ENCODE results near the gene ZEB2. TPM values are rescaled to one million over a fixed set of nuclear protein-coding genes. Genes with fewer than 3 reads are reported as not detected.

The ZEB2 gene
- total and polyA plus RNA-seq, 2 of the 8 experiments (the other 6 are each of a cell fraction or from before 2014, with no cell fraction given), result 0.38 TPM; not detected in 1

DNA sequence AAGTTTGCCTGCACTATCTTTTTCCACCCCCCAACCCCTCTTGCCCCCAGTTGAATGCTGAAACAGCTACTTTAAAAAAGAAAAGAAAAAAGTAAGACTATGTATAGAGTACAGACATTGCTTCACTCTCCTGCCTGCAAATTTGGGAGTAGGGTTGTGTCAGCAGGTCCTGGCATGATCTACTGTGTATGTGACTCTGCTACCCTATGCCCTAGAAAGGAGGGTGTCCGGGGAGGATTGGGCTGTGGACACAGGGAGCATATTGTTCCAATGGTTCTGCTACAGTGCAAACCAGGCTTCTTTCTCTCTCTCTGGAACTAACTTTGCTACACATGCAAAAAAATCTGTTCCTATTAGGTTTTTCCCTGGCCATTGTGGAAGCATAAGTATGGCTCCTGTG lies 9.9 kb upstream of the ZEB2 start:
- no peak overlapping the region for H3K27ac ChIP-seq (ENCODE audit: low read depth, low read length)
- no peak overlapping the region for H4K5ac ChIP-seq (ENCODE audit: insufficient read length, low read depth, low read length)
- no peak overlapping the region for H2BK20ac ChIP-seq (ENCODE audit: low read length)
- no peak overlapping the region for H2BK5ac ChIP-seq (ENCODE audit: low read depth, low read length)
- DNase-seq (ENCODE audit: low read depth in 1 of 2, low spot score in 2 of 2) (no peak), FAIRE-seq (no peak)
- H3K4me2 ChIP-seq (ENCODE audit: insufficient read depth in 1 of 2, low read depth in 2 of 2, low read length in 2 of 2), result no peak overlapping the region
- no peaks in the 10 kb centered on the region for H3K79me2 ChIP-seq (ENCODE audit: control insufficient read depth in 1 of 2, insufficient read depth in 2 of 2, low read length in 2 of 2)
- ChIA-PET CTCF (ENCODE audit: partially characterized antibody) (interaction anchor here (0.6 kb wide), 1 partner anchor 668 kb away, joined by 3 read pairs; no protein-coding TSS in a partner anchor), POLR2A (ENCODE audit: partially characterized antibody) (no interaction called here)
- no peak overlapping the region for H2BK120ac ChIP-seq (replicated peaks; ENCODE audit: low read depth, low read length)
- 88% methylated on average over 1 of the region's 1 CpG; no CpG with 5 or more reads in 1 of the 2 experiments for WGBS, 2 experiments (ENCODE audit: extremely low coverage in 1 of 2, insufficient coverage in 1 of 2, insufficient read length in 1 of 2, insufficient replicate concordance in 2 of 2, low coverage in 1 of 2, low lambda C conversion rate in 2 of 2, missing lambda C conversion rate in 1 of 2)
- no peak overlapping the region for H2BK15ac ChIP-seq (ENCODE audit: low read length)
- H2AK5ac ChIP-seq (ENCODE audit: low read depth, low read length), result no peak overlapping the region
- H3K4me1 ChIP-seq (replicated peaks in 1 of 4; ENCODE audit: control insufficient read depth in 3 of 4, insufficient read depth in 4 of 4, low read length in 3 of 4), result no peaks in the 10 kb centered on the region
- H4K20me1 ChIP-seq (replicated peaks in 1 of 2; ENCODE audit: control insufficient read depth in 1 of 2, insufficient read depth in 2 of 2, low read length in 2 of 2), result no peaks in the 10 kb centered on the region
- no peak overlapping the region for H2AFZ ChIP-seq (ENCODE audit: low read length)
- no peaks in the 10 kb centered on the region for H3K27me3 ChIP-seq (replicated peaks in 1 of 4; ENCODE audit: control insufficient read depth in 3 of 4, extremely low read depth in 1 of 4, insufficient read depth in 3 of 4, low read length in 3 of 4)
- no peak overlapping the region for H3K9ac ChIP-seq (replicated peaks in 1 of 4; ENCODE audit: extremely low read depth in 1 of 4, low read depth in 3 of 4, low read length in 3 of 4)
- H3K4me3 ChIP-seq (ENCODE audit: extremely low read depth in 1 of 4, insufficient read depth in 2 of 4, low read depth in 3 of 4, low read length in 4 of 4), result no peak overlapping the region
- no peak overlapping the region for H2BK12ac ChIP-seq (ENCODE audit: low read depth, low read length)
- H3K79me1 ChIP-seq (ENCODE audit: low read depth, low read length), result no peaks in the 10 kb centered on the region
- TF ChIP-seq SP2 (IDR thresholded peaks at IDR 0.05; ENCODE audit: low read length) (no peak), RNF2 (IDR thresholded peaks at IDR 0.05; ENCODE audit: borderline replicate concordance, low read depth, low read length, missing control alignments, poor library complexity, severe bottlenecking) (no peak), POU5F1 (IDR thresholded peaks at IDR 0.05; ENCODE audit: low read depth, low read length) (no peak), KDM5A (IDR thresholded peaks at IDR 0.05; ENCODE audit: low read length) (no peak), CREB1 (IDR thresholded peaks at IDR 0.05) (no peak), HDAC6 (IDR thresholded peaks at IDR 0.05; ENCODE audit: low read depth, low read length) (no peak), GTF2F1 (IDR thresholded peaks at IDR 0.05; ENCODE audit: borderline replicate concordance, low read depth, low read length) (no peak), SP4 (IDR thresholded peaks at IDR 0.05; ENCODE audit: low read length) (no peak), PHF8 (conservative IDR thresholded peaks at IDR 0.05; ENCODE audit: low read depth, low read length) (no peak), BACH1 (IDR thresholded peaks at IDR 0.05; ENCODE audit: low read length) (no peak), ASH2L (IDR thresholded peaks at IDR 0.05; ENCODE audit: low read length) (no peak)
- H3K14ac ChIP-seq (ENCODE audit: insufficient read length), result no peak overlapping the region
- no peak overlapping the region for H3K4ac ChIP-seq (replicated peaks; ENCODE audit: insufficient read length, low read depth, low read length)
- no peaks in the 10 kb centered on the region for H3K9me3 ChIP-seq (ENCODE audit: insufficient read depth in 2 of 2, low read depth in 1 of 2, low read length in 1 of 2)
- H3K23me2 ChIP-seq (ENCODE audit: low read depth, low read length), result no peaks in the 10 kb centered on the region
- H3K23ac ChIP-seq (ENCODE audit: insufficient read length), result no peak overlapping the region
- H4K8ac ChIP-seq (ENCODE audit: extremely low read depth, insufficient read depth, low read length), result no peak overlapping the region
- no peaks in the 10 kb centered on the region for H3K36me3 ChIP-seq (ENCODE audit: control insufficient read depth in 2 of 4, insufficient read depth in 4 of 4, low read length in 3 of 4)
- no peak overlapping the region for H4K91ac ChIP-seq (replicated peaks; ENCODE audit: insufficient read length, low read length)
- no peak overlapping the region for H3K56ac ChIP-seq (replicated peaks; ENCODE audit: insufficient read length, low read depth, low read length)
- no peak overlapping the region for H3K18ac ChIP-seq (ENCODE audit: extremely low read depth, low read length)
